ENCODE data around the gene TMEM161A. TPM values are rescaled to one million over a fixed set of nuclear protein-coding genes. Genes with fewer than 3 reads are reported as not detected.

Gene TMEM161A
- total and polyA plus RNA-seq, 2 of the 13 experiments (the other 11 are each of a cell fraction or from before 2014, with no cell fraction given): 25.9 to 31.4 TPM

GRCh38 chr19:19170053-19170872, 32.0 kb upstream of the TMEM161A start, which contains the start of gene MEF2B (continued):
- TF ChIP-seq ZNF510 (CRISPR knock-in tag; IDR thresholded peaks at IDR 0.05; ENCODE audit: low read depth): no peak
- TF ChIP-seq PAF1 (CRISPR knock-in tag; IDR thresholded peaks at IDR 0.05): no peak
- no peak for TF ChIP-seq NCOR1 (IDR thresholded peaks at IDR 0.05; ENCODE audit: borderline replicate concordance, low read length)
- no peak for TF ChIP-seq ZNF737 (CRISPR knock-in tag; IDR thresholded peaks at IDR 0.05; ENCODE audit: borderline replicate concordance)
- TF ChIP-seq TFDP1 (CRISPR knock-in tag; IDR thresholded peaks at IDR 0.05; ENCODE audit: borderline replicate concordance): peak; percentile 33; the same call in 1 of the 2 replicates
- no peak for TF ChIP-seq ZNF512 (CRISPR knock-in tag; IDR thresholded peaks at IDR 0.05)
- TF ChIP-seq ZNF367 (CRISPR knock-in tag; IDR thresholded peaks at IDR 0.05; ENCODE audit: borderline replicate concordance): no peak
- TF ChIP-seq TOE1 (CRISPR knock-in tag; IDR thresholded peaks at IDR 0.05): no peak
- TF ChIP-seq ZNF576 (CRISPR knock-in tag; IDR thresholded peaks at IDR 0.05): no peak
- TF ChIP-seq ZFP36L2 (CRISPR knock-in tag; IDR thresholded peaks at IDR 0.05): no peak
- TF ChIP-seq ZNF704 (CRISPR knock-in tag; IDR thresholded peaks at IDR 0.05; ENCODE audit: borderline replicate concordance): 0 out of 2 replicates have a peak, but pooled peaks have one; percentile 45
- TF ChIP-seq TSC22D2 (CRISPR knock-in tag; IDR thresholded peaks at IDR 0.05; ENCODE audit: borderline replicate concordance): no peak
- TF ChIP-seq CAMTA2 (CRISPR knock-in tag; IDR thresholded peaks at IDR 0.05; ENCODE audit: borderline replicate concordance): 0 out of 2 replicates have a peak, but pooled peaks have one; percentile 37
- no peak for TF ChIP-seq STAG1 (CRISPR knock-in tag; IDR thresholded peaks at IDR 0.05)
- no peak for TF ChIP-seq TIGD3 (CRISPR knock-in tag; IDR thresholded peaks at IDR 0.05; ENCODE audit: borderline replicate concordance)
- 0 out of 2 replicates have a peak, but pooled peaks have one; percentile 31 for TF ChIP-seq ARNTL (CRISPR knock-in tag; IDR thresholded peaks at IDR 0.05)
- no peak for TF ChIP-seq ZBTB7B (CRISPR knock-in tag; IDR thresholded peaks at IDR 0.05)
- TF ChIP-seq HDAC6 (IDR thresholded peaks at IDR 0.05; ENCODE audit: low read depth, low read length): no peak
- no peak for TF ChIP-seq RBM22 (optimal IDR thresholded peaks at IDR 0.05; ENCODE audit: low read length)
- TF ChIP-seq ZBTB44 (CRISPR knock-in tag; IDR thresholded peaks at IDR 0.05): no peak
